ENCODE measurements around the gene NAGLU. TPM values are rescaled to one million over a fixed set of nuclear protein-coding genes. Genes with fewer than 3 reads are reported as not detected.

NAGLU gene
- total RNA-seq, 2 experiments from 2014 or later: 7.8 TPM

GRCh38 chr17:42518755-42519545, 17.1 kb upstream of the NAGLU start:
- POLR2A ChIA-PET: no interaction called here
- Mint-ChIP-seq H3K4me3 (no peak overlapping the region), H3K36me3 (ENCODE audit: low read depth) (peaks cover 9% of the 10 kb centered on the region), H3K27me3 (no peaks in the 10 kb centered on the region), H3K9me3 (no peaks in the 10 kb centered on the region), H3K27ac (no peak overlapping the region), H3K4me1 (ENCODE audit: low read depth) (peaks cover 8% of the 10 kb centered on the region)
- DNase-seq: no peak
- intact Hi-C loops (cut with DNase I, micrococcal nuclease): loop anchor here (5.0 to 10.0 kb wide), 3 partner anchors 112 to 494 kb away; partner anchors contain the start of gene NKIRAS2 (in 1 of the 2)
- Histone ChIP-seq H3K27me3 (ENCODE audit: control insufficient read depth in 1 of 2, insufficient read depth in 2 of 2, low read length in 2 of 2) (no peaks in the 10 kb centered on the region), H3K4me3 (ENCODE audit: low read length) (no peak overlapping the region), H3K27ac (ENCODE audit: low read depth in 1 of 2, low read length in 2 of 2) (no peak overlapping the region), H3K9me3 (ENCODE audit: control insufficient read depth in 1 of 2, insufficient read depth in 1 of 2, low read length in 2 of 2) (no peaks in the 10 kb centered on the region), H3K36me3 (ENCODE audit: insufficient read depth, low read length) (peaks cover 7% of the 10 kb centered on the region), H3K4me1 (ENCODE audit: insufficient read depth, low read length) (peaks cover 6% of the 10 kb centered on the region)
- no peak for ATAC-seq (ENCODE audit: poor library complexity)
- CTCF ChIA-PET: interaction anchor here (1.3 to 2.7 kb wide), 2 partner anchors 91 to 197 kb away, joined by 3 to 18 read pairs; no protein-coding TSS in a partner anchor
- TF ChIP-seq CTCF (IDR thresholded peaks at IDR 0.05): no peak

GRCh38 chr17:42519546-42520491, 16.2 kb upstream of the NAGLU start:
- ATAC-seq (ENCODE audit: poor library complexity): no peak
- ChIA-PET CTCF (interaction anchor here (1.2 to 2.7 kb wide), 2 partner anchors 92 to 298 kb away, joined by 3 to 18 read pairs; no protein-coding TSS in a partner anchor), POLR2A (interaction anchor here (1.4 kb wide), 1 partner anchor 131 kb away, joined by 4 read pairs; the partner anchor contains the start of gene STAT3)
- Histone ChIP-seq H3K4me1 (ENCODE audit: insufficient read depth, low read length) (peaks cover 6% of the 10 kb centered on the region), H3K36me3 (ENCODE audit: insufficient read depth, low read length) (peaks cover 7% of the 10 kb centered on the region), H3K27ac (ENCODE audit: low read depth in 1 of 2, low read length in 2 of 2) (no peak overlapping the region), H3K9me3 (ENCODE audit: control insufficient read depth in 1 of 2, insufficient read depth in 1 of 2, low read length in 2 of 2) (no peaks in the 10 kb centered on the region), H3K27me3 (ENCODE audit: control insufficient read depth in 1 of 2, insufficient read depth in 2 of 2, low read length in 2 of 2) (no peaks in the 10 kb centered on the region), H3K4me3 (ENCODE audit: low read length) (no peak overlapping the region)
- H3K27me3 Mint-ChIP-seq: no peaks in the 10 kb centered on the region
- no peak for DNase-seq
- H3K27ac Mint-ChIP-seq: no peak overlapping the region
- peaks cover 7% of the 10 kb centered on the region for H3K36me3 Mint-ChIP-seq (ENCODE audit: low read depth)
- peaks cover 8% of the 10 kb centered on the region for H3K4me1 Mint-ChIP-seq (ENCODE audit: low read depth)
- intact Hi-C loops (cut with DNase I, micrococcal nuclease): loop anchor here (5.0 to 10.0 kb wide), 3 partner anchors 113 to 495 kb away; partner anchors contain the start of gene NKIRAS2 (in 1 of the 2)
- no peak overlapping the region for H3K4me3 Mint-ChIP-seq
- no peaks in the 10 kb centered on the region for H3K9me3 Mint-ChIP-seq
- no peak for TF ChIP-seq CTCF (IDR thresholded peaks at IDR 0.05)

GRCh38 chr17:42520540-42520951, 15.5 kb upstream of the NAGLU start:
- peaks cover 7% of the 10 kb centered on the region for H3K36me3 ChIP-seq (ENCODE audit: insufficient read depth, low read length)
- Mint-ChIP-seq H3K9me3 (no peaks in the 10 kb centered on the region), H3K4me3 (no peak overlapping the region), H3K4me1 (ENCODE audit: low read depth) (peaks cover 8% of the 10 kb centered on the region), H3K27me3 (peaks cover 3% of the 10 kb centered on the region), H3K36me3 (ENCODE audit: low read depth) (peaks cover 4% of the 10 kb centered on the region), H3K27ac (no peak overlapping the region)
- no peak for TF ChIP-seq CTCF (IDR thresholded peaks at IDR 0.05)
- no peaks in the 10 kb centered on the region for H3K27me3 ChIP-seq (ENCODE audit: control insufficient read depth in 1 of 2, insufficient read depth in 2 of 2, low read length in 2 of 2)
- ATAC-seq (ENCODE audit: poor library complexity) (no peak), DNase-seq (peak in 2 of 14 experiments; percentile 24 to 46)
- H3K9me3 ChIP-seq (ENCODE audit: control insufficient read depth in 1 of 2, insufficient read depth in 1 of 2, low read length in 2 of 2): no peaks in the 10 kb centered on the region
- no peak overlapping the region for H3K4me3 ChIP-seq (ENCODE audit: low read length)
- ChIA-PET CTCF (interaction anchor here (1.2 kb wide), 1 partner anchor 299 kb away, joined by 3 read pairs; no protein-coding TSS in a partner anchor), POLR2A (interaction anchor here (1.4 kb wide), 1 partner anchor 132 kb away, joined by 4 read pairs; the partner anchor contains the start of gene STAT3)
- peaks cover 6% of the 10 kb centered on the region for H3K4me1 ChIP-seq (ENCODE audit: insufficient read depth, low read length)
- no peak overlapping the region for H3K27ac ChIP-seq (ENCODE audit: low read depth in 1 of 2, low read length in 2 of 2)
- intact Hi-C loops (cut with DNase I, micrococcal nuclease): no loop called here
